Measurements from ENCODE around the gene CDK5RAP3.
A peak's percentile ranks its signal among the peaks of the same experiment; 100 is the strongest.
"Not testable (repeated sequence)": the region's sequence is repeated elsewhere in the genome, so short reads cannot be mapped to it uniquely, and the experiment has no call there.

Gene CDK5RAP3

DNA sequence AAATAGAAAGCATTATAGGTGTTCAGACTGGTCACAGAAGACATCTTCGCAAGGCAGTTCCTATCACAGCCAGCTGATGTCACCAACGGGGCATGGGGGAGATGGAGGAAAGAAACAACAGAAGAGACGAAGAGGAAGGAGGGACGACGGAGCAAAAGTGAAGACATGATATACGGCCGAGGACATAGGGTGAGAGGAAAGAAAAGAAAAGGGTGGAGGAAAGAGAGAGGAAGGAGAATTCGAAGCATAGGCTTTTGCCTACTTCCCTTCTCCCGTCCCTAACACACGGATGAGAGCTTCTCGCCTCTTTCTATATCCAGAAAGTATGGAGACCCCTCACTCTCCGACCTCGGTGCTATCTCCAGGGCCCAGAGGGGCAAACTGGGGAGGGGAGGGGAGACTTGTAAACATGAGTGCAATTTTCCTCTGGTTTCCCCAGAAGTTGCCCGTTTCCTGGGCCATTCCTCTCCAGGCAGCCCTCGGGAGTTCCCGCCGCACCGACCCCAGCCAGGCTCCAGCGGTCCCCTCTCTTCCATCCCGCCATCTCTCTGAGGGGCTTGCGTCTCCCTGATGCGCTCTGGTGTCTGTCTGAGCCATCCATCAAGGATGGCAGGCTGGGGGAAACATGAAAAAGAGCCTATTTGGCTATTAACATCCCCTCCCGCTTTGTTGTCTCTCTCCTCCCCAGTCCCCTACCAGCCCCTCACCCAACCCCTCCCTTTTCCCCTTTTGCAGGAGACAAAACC, 40.7 kb downstream of the CDK5RAP3 start:
- DNase-seq (ENCODE audit: low read depth), result no peak
- TF ChIP-seq, protein P1, sequence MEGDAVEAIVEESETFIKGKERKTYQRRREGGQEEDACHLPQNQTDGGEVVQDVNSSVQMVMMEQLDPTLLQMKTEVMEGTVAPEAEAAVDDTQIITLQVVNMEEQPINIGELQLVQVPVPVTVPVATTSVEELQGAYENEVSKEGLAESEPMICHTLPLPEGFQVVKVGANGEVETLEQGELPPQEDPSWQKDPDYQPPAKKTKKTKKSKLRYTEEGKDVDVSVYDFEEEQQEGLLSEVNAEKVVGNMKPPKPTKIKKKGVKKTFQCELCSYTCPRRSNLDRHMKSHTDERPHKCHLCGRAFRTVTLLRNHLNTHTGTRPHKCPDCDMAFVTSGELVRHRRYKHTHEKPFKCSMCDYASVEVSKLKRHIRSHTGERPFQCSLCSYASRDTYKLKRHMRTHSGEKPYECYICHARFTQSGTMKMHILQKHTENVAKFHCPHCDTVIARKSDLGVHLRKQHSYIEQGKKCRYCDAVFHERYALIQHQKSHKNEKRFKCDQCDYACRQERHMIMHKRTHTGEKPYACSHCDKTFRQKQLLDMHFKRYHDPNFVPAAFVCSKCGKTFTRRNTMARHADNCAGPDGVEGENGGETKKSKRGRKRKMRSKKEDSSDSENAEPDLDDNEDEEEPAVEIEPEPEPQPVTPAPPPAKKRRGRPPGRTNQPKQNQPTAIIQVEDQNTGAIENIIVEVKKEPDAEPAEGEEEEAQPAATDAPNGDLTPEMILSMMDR (IDR thresholded peaks at IDR 0.05; ENCODE audit: control insufficient read depth, insufficient read depth, low read depth, low read length, missing control alignments), result peak; percentile 56
- H3K4me3 ChIP-seq (ENCODE audit: control insufficient read depth, low read depth, low read length), result peak overlapping the region; percentile 29

DNA sequence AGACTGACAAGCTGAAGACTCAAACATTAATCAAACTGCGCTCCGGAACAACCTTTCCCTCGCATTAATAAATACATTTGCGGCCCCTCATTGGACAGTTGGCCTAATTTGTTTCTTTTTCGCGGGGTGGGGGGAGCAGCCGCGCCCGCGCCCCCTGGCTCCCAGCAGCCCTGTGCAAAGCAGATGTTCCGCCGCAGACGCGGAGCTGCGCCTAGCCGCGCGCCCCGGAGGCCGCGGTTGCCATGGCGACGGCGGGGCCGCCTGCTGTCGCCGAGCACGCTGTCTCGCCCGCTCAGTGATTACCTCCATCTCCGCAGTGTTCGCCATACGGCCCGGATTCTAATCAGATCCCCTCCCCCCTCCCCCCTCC, 41.2 kb downstream of the CDK5RAP3 start:
- peak overlapping the region; percentile 29 for H3K4me3 ChIP-seq (ENCODE audit: control insufficient read depth, low read depth, low read length)
- no peak for DNase-seq (ENCODE audit: low read depth)
- TF ChIP-seq, protein P1 (IDR thresholded peaks at IDR 0.05; ENCODE audit: control insufficient read depth, insufficient read depth, low read depth, low read length, missing control alignments), result no peak

DNA sequence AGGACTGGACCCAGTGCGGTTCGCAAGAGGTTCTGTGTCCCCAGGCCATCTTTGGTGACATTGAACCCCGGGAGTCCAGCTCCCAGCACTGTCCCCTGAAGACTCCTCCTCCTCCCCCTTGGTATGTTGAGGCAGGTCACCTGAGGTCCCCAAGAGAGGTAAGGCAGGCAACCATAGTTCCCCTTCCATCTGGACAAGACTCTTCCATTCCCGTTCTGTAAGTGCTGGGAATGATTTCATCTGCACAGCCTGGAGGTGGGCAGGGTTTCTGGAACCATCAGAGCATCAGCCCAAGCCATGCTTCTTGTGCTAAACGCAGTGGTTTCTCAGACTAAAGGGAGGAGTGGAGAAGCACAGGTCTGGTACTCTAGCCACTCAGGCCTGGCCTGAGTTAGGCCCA, 41.7 kb downstream of the CDK5RAP3 start:
- no peak for DNase-seq (ENCODE audit: low read depth)
- no peak overlapping the region for H3K4me3 ChIP-seq (ENCODE audit: control insufficient read depth, low read depth, low read length)
- TF ChIP-seq, protein P1 (IDR thresholded peaks at IDR 0.05; ENCODE audit: control insufficient read depth, insufficient read depth, low read depth, low read length, missing control alignments), result no peak

DNA sequence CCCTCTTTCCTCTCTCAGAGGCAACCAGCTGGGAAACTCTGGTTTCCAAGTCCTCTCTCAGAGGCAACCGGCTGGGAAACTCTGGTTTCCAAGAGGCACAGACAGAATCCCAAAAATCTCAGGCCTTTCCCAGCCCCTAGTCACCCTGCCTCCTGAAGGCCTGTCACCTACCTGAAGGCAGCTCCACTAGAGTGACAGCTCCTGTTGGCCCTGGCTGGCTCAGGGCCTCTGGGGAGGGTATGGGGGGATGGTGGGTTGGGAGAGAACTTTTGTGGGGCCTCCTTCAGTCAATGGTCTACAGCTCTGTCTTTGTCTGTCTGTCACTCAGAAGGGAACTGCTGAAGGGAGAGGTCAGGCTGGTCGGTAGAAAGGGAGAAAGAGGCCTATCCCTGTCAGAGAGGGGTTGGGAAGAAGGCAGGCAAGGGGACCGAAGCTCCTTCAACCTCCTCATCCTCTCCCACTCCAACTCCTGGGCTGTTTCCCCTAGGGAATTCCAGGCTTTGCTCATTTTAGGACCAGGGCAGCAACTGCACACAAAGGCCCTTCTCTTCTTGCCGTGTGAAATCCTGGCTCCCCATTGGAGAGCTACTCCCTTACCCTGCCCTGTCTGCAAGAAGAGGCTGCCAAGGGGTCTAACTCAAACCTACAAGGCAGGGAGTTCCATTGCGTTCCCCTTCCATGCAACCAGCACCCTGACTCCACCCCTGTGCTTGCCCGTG, 43.1 kb downstream of the CDK5RAP3 start:
- TF ChIP-seq, protein P1 (IDR thresholded peaks at IDR 0.05; ENCODE audit: control insufficient read depth, insufficient read depth, low read depth, low read length, missing control alignments), result no peak
- DNase-seq (ENCODE audit: low read depth), result no peak
- no peak overlapping the region for H3K4me3 ChIP-seq (ENCODE audit: control insufficient read depth, low read depth, low read length)

DNA sequence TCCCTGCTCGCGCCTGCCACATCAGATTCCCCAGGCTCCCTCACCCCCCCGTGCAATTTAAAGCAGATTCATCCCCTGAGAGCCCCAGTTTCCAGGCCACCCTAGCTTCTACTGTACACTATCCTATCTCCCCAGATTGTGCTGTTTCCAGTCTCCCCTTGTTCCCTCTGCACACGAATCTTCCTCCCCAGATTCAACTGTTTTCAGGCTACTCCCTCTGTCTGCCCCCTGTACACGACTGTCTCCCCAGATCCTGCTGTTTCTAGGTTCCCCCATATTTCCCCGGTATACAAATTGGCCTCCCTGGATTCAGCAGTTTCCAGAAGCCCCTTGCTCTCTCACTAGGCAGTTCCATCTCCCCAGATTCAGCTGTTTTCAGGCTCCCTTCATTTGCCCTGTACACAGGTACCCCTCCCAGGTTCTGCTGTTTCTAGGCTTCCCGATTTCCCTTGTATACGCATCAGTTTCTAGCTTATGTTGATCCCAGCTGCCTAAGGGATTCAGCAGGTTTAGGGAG, 43.7 kb downstream of the CDK5RAP3 start:
- no peak for DNase-seq (ENCODE audit: low read depth)
- no peak overlapping the region for H3K4me3 ChIP-seq (ENCODE audit: control insufficient read depth, low read depth, low read length)
- TF ChIP-seq, protein P1 (IDR thresholded peaks at IDR 0.05; ENCODE audit: control insufficient read depth, insufficient read depth, low read depth, low read length, missing control alignments), result no peak

DNA sequence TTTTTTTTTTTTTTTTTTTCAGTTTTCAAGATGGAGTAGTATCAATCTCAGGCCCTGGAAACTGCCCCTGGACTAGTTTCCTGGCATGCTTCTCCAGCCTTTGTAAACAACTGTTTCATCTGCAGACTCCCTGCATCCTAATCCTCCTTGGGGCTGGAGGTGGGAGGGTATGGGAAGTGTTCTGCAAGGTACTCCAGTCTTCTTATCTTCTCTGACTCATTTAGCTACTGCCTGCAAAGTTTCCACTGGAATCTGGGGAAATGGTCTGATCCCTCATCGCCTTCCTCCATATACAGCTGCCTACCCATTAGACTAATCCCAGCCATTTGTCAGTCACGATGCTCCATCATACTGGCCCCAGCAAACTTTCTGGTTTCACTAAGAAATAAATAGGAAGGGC, 45.2 kb downstream of the CDK5RAP3 start:
- DNase-seq (ENCODE audit: low read depth), result no peak
- TF ChIP-seq, protein P1 (IDR thresholded peaks at IDR 0.05; ENCODE audit: control insufficient read depth, insufficient read depth, low read depth, low read length, missing control alignments), result no peak

DNA sequence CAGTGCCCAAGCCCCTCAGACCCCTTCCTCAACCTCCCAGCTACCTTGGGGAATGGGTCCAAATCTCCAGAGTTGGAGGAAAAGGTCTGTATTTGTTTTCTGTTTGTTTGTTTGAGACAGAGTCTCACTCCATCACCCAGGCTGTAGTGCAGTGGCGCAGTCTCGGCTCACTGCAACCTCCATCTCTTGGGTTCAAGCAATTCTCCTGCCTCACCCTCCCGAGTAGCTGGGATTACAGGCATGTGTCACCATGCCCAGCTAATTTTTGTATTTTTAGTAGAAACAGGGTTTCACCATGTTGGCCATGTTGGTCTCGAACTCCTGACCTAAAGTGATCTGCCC, 46.9 kb downstream of the CDK5RAP3 start:
- DNase-seq (ENCODE audit: low read depth); H3K4me3 ChIP-seq (ENCODE audit: control insufficient read depth, low read depth, low read length): not testable (repeated sequence)

More for the DNA sequence above, 45.2 kb downstream of the CDK5RAP3 start:
- H3K4me3 ChIP-seq (ENCODE audit: control insufficient read depth, low read depth, low read length), result no peak overlapping the region
